ENCODE measurements around the gene PLCG1. TPM values are rescaled to one million over a fixed set of nuclear protein-coding genes. Genes with fewer than 3 reads are reported as not detected.

The PLCG1 gene
- polyA plus RNA-seq, 1 donor from 2014 or later = 164 TPM

DNA sequence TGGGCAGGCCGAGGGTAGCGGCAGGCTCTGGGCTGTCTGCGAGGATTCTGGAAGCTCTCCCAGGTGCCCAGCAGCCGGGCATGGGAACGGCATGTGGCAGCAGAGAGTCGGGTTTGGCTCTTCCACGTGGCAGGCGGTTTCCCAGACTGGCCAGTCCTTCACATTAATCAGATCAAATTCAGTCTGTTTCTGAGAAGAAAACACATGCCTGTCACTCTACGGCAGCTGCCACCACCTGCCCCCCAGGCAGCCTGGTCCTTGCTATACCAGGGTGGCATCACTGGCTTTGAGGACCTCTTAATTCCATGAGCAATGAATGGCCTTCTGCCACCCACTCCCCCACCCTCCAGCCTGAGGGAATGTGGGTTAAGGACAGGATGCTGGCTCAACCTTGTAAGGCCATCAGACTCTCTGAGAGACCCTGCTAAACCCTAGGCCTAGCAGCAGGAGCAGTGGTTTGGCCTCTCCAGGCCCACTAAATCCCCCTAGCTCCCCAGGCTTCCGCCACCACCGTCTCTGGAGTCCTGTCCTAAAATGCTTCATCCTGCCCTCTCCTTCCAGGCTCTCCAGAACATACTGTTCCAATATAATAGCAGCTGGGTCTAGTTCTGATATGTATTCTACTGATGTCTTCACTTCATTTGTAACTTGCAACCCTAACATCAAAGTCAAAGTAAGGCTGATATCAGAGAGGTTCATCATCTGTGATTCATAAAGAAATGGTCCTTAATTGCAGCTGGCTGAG is 47.8 kb downstream of the PLCG1 start:
- no peaks in the 10 kb centered on the region for H3K79me2 ChIP-seq (replicated peaks; ENCODE audit: insufficient read depth, low read length)
- TF ChIP-seq POLR2AphosphoS5 (IDR thresholded peaks at IDR 0.05) = no peak
- TF ChIP-seq SMC3 (conservative IDR thresholded peaks at IDR 0.05; ENCODE audit: poor library complexity) = no peak
- TF ChIP-seq EZH2 (IDR thresholded peaks at IDR 0.05; ENCODE audit: borderline replicate concordance, insufficient read depth, low read length, poor library complexity, severe bottlenecking) = no peak
- TF ChIP-seq RAD21 (conservative IDR thresholded peaks at IDR 0.05) = no peak
- TF ChIP-seq, protein P1, sequence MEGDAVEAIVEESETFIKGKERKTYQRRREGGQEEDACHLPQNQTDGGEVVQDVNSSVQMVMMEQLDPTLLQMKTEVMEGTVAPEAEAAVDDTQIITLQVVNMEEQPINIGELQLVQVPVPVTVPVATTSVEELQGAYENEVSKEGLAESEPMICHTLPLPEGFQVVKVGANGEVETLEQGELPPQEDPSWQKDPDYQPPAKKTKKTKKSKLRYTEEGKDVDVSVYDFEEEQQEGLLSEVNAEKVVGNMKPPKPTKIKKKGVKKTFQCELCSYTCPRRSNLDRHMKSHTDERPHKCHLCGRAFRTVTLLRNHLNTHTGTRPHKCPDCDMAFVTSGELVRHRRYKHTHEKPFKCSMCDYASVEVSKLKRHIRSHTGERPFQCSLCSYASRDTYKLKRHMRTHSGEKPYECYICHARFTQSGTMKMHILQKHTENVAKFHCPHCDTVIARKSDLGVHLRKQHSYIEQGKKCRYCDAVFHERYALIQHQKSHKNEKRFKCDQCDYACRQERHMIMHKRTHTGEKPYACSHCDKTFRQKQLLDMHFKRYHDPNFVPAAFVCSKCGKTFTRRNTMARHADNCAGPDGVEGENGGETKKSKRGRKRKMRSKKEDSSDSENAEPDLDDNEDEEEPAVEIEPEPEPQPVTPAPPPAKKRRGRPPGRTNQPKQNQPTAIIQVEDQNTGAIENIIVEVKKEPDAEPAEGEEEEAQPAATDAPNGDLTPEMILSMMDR (IDR thresholded peaks at IDR 0.05; ENCODE audit: poor library complexity, severe bottlenecking) = no peak
- no peak for TF ChIP-seq EP300 (conservative IDR thresholded peaks at IDR 0.05; ENCODE audit: poor library complexity, severe bottlenecking)
- no peak for TF ChIP-seq TAF1 (IDR thresholded peaks at IDR 0.05; ENCODE audit: low read depth)
- no peak for TF ChIP-seq MXI1 (conservative IDR thresholded peaks at IDR 0.05; ENCODE audit: poor library complexity, severe bottlenecking)
- TF ChIP-seq, protein P2, sequence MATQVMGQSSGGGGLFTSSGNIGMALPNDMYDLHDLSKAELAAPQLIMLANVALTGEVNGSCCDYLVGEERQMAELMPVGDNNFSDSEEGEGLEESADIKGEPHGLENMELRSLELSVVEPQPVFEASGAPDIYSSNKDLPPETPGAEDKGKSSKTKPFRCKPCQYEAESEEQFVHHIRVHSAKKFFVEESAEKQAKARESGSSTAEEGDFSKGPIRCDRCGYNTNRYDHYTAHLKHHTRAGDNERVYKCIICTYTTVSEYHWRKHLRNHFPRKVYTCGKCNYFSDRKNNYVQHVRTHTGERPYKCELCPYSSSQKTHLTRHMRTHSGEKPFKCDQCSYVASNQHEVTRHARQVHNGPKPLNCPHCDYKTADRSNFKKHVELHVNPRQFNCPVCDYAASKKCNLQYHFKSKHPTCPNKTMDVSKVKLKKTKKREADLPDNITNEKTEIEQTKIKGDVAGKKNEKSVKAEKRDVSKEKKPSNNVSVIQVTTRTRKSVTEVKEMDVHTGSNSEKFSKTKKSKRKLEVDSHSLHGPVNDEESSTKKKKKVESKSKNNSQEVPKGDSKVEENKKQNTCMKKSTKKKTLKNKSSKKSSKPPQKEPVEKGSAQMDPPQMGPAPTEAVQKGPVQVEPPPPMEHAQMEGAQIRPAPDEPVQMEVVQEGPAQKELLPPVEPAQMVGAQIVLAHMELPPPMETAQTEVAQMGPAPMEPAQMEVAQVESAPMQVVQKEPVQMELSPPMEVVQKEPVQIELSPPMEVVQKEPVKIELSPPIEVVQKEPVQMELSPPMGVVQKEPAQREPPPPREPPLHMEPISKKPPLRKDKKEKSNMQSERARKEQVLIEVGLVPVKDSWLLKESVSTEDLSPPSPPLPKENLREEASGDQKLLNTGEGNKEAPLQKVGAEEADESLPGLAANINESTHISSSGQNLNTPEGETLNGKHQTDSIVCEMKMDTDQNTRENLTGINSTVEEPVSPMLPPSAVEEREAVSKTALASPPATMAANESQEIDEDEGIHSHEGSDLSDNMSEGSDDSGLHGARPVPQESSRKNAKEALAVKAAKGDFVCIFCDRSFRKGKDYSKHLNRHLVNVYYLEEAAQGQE (IDR thresholded peaks at IDR 0.05; ENCODE audit: borderline replicate concordance) = no peak
- H3K4me3 ChIP-seq (ENCODE audit: low read length) = no peak overlapping the region
- H3K27me3 ChIP-seq (ENCODE audit: insufficient read depth, low read depth, low read length) = no peaks in the 10 kb centered on the region
- H3K27ac ChIP-seq (ENCODE audit: low read length) = no peak overlapping the region
- no peaks in the 10 kb centered on the region for H3K9me2 ChIP-seq (ENCODE audit: insufficient read depth, low read length)
- H2AFZ ChIP-seq (ENCODE audit: low read depth, low read length) = no peak overlapping the region
- no peaks in the 10 kb centered on the region for H3K36me3 ChIP-seq (ENCODE audit: insufficient read depth, low read length)
- no peaks in the 10 kb centered on the region for H4K20me1 ChIP-seq (ENCODE audit: insufficient read depth)
- H3K4me2 ChIP-seq (ENCODE audit: low read length) = no peak overlapping the region
- no peak overlapping the region for H3K9ac ChIP-seq (ENCODE audit: low read length)
- H3F3A ChIP-seq (ENCODE audit: insufficient read depth, low read length, poor library complexity, severe bottlenecking) = no peaks in the 10 kb centered on the region
- H3K9me3 ChIP-seq (ENCODE audit: low read length) = peaks cover 4% of the 10 kb centered on the region

DNA sequence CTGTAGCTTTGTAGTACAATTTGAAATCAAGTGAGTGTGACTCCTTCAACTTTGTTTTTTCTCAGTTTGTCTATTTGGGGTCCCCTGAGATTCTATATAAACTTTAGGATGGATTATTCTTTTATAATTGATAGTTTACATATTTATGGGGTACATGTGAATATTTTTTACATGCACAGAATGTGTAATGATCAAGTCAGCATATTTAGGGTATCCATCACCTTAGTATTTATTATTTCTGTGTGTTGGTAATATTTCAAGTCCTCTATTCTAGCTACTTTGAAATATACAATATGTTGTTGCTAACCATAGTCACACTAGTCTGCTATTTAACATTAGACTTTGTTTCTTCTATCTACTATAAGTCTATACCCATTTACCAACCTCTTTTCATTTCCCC is 50.3 kb downstream of the PLCG1 start:
- peaks cover 4% of the 10 kb centered on the region for H3K36me3 ChIP-seq (ENCODE audit: insufficient read depth, low read length)
- H3K9me3 ChIP-seq (ENCODE audit: low read length) = peaks cover 10% of the 10 kb centered on the region

More for the DNA sequence above, 50.3 kb downstream of the PLCG1 start:
- Histone ChIP-seq H3K9me2 (ENCODE audit: insufficient read depth, low read length) (no peaks in the 10 kb centered on the region), H3K4me2 (ENCODE audit: low read length) (no peak overlapping the region), H3K79me2 (replicated peaks; ENCODE audit: insufficient read depth, low read length) (no peaks in the 10 kb centered on the region), H2AFZ (ENCODE audit: low read depth, low read length) (no peak overlapping the region), H3K9ac (ENCODE audit: low read length) (no peak overlapping the region), H3K27ac (ENCODE audit: low read length) (no peak overlapping the region), H3K27me3 (ENCODE audit: insufficient read depth, low read depth, low read length) (no peaks in the 10 kb centered on the region), H3K4me3 (ENCODE audit: low read length) (no peak overlapping the region), H4K20me1 (ENCODE audit: insufficient read depth) (no peaks in the 10 kb centered on the region), H3F3A (ENCODE audit: insufficient read depth, low read length, poor library complexity, severe bottlenecking) (no peaks in the 10 kb centered on the region)
- TF ChIP-seq MXI1 (conservative IDR thresholded peaks at IDR 0.05; ENCODE audit: poor library complexity, severe bottlenecking) (no peak), TAF1 (IDR thresholded peaks at IDR 0.05; ENCODE audit: low read depth) (no peak), RAD21 (conservative IDR thresholded peaks at IDR 0.05) (no peak)
- TF ChIP-seq, protein P1 (IDR thresholded peaks at IDR 0.05; ENCODE audit: poor library complexity, severe bottlenecking) = no peak
- TF ChIP-seq, protein P2 (IDR thresholded peaks at IDR 0.05; ENCODE audit: borderline replicate concordance) = no peak

Data from neural cell (in vitro differentiated cells).